Measurements from ENCODE around the gene CYCS.

CYCS gene

GRCh38 chr7:25125137-25125946 lies at the start of gene CYCS:
Gene CYCS, minus strand, starts transcription at chr7:25125260. Its CDS starts 1,141 bp downstream, at chr7:25124119.
- peak; percentile 100 for DNase-seq (ENCODE audit: low spot score)

DNA sequence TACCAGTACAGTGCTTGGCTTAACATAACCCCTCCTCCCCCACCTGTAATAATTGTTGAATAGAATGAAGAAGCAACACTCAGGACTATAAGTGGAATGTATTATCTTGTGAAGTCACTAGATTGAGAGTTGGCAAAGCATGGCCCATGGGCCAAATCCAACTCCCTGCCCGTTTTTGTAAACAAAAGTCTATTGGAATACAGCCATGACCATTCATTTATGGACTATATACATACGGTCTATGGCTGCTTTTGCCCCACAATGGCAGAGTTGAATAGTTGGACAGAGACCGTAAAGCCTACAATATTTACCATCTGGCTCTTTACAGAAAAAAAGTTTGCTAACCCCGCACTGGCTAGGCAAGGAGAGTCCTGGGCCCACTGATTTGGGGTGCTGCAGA lies 48.1 kb upstream of the CYCS start:
- no peak for DNase-seq (ENCODE audit: low spot score)

DNA sequence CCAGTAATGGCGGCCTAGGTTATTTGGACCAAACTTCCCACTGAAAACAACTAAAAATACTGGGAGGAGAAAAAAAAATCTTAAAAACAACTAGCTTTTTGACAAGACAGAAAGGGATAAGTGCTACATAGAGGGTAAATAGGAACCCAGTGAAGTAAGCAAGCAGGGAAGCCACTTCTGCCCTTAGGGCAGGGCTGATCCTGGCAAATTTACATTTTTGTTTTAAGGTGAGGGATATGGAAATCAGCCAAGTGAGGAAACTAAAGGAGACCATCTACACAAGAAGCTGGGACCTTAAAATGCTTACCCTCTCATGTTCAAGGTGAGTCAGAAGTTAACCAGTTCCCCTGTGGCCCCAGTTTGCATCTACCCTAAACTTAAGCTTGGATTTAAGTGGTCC lies 46.5 kb upstream of the CYCS start:
- no peak for DNase-seq (ENCODE audit: low spot score)

DNA sequence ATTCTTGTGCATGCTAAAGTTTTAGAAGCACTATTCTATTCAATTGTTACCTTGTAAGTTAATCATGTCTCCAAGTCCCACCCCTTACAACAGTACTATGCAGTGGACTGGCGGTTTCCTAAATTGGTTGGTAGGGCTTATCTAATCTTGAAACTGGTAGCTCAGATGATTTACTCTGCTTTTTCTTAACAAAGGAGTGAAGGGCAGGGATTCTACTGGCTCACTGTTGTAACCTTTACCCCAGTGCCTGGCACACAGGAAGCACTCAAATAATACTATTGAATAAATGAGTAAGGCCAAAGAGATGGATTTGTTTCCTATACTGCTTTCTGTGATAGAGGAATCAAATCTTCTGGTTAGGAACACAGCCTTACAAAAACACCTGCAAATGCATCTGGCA lies 46.0 kb upstream of the CYCS start:
- no peak for DNase-seq (ENCODE audit: low spot score)

- DNase-seq (ENCODE audit: low spot score), result no peak
Observed at GRCh38 chr7:25169683-25170082, 44.6 kb upstream of the CYCS start.

- no peak for DNase-seq (ENCODE audit: low spot score)
Observed at GRCh38 chr7:25168145-25168544, 43.1 kb upstream of the CYCS start.

DNA sequence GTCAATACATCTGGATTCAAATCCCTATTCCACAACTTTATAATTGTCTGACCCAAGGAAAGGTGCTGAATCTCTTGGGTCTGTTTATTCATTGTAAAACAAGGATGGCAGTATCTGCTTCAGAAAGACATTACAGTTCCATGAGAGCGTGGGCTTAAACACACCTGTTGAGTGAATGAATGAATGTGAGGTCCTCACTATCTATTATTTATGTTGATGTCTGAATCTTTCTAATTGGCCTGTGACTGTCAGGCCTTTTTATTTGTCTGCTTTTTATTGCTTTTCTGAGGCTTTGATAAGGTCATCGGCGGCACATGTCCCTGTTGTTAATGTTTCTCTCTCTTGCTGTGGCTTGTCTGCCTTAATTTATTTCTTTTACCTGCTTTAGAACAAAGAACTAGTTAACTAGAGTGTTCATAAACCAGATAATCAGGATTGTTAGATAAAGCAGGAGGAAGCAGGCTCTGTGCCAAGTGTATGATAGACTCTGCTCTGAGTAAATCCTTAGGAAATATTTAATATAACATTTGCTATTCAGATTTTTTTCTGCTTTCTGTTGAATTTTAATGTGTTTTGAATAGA lies 42.3 kb upstream of the CYCS start:
- no peak for DNase-seq (ENCODE audit: low spot score)

- DNase-seq (ENCODE audit: low spot score), result peak; percentile 83
Observed at GRCh38 chr7:25159983-25160596, 35.0 kb upstream of the CYCS start.

DNA sequence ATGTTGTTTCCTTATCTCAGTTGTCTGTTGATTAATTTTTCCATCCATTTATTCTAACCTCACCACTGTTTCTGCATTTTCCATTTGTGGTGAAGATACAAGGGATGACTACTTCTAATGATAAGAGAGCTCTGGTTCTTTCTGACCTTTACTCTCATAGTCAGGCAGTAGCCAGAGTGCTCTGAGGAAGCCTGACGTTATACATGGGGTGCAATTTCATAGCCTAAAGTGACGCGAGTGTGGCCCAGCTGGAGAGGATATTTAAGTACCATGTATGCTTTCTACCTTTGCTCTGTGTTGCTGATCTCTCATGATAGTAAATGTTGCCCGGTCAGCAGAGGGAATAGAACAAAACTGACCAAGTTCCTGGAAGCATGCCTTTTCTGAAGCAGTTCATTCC lies 33.9 kb upstream of the CYCS start:
- no peak for DNase-seq (ENCODE audit: low spot score)

DNA sequence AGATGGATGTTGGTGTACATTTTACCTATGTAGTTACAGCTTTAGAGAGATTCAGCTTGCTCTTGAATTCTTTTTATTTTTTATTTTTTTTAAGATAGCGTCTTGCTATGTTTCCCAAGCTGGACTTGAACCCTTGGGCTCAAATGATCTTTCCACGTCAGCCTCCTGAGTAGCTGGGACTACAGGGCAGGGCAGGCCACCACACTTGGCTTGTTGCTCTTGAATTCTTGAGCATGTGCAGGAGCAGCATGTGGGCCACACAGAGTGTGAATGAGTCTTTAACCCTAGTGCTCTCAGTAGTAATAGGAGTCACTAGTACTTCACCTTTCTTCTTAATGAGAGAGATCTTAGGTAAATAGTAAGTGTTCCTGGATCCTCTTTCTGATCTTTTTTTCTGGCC lies 26.7 kb upstream of the CYCS start:
- DNase-seq (ENCODE audit: low spot score), result no peak

DNA sequence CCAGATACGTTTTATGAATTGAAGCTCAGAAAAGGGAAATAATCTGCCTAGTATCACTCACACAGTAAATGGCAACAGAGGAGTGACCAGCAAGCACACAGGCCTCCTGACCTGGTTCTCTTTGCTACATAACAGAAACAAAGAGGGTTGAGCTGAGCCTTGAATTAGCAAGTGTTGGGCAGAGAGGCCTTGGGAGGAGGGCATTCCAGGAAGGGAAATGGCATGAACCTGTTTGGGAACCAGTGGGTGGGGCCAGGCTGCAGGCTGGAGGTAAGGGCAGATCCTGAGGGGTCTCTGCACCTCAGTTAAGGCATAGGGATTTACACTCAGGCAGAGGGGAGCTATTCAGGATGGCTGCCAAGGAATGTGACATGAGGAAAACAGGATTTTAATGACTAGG lies 24.8 kb upstream of the CYCS start:
- no peak for DNase-seq (ENCODE audit: low spot score)

DNA sequence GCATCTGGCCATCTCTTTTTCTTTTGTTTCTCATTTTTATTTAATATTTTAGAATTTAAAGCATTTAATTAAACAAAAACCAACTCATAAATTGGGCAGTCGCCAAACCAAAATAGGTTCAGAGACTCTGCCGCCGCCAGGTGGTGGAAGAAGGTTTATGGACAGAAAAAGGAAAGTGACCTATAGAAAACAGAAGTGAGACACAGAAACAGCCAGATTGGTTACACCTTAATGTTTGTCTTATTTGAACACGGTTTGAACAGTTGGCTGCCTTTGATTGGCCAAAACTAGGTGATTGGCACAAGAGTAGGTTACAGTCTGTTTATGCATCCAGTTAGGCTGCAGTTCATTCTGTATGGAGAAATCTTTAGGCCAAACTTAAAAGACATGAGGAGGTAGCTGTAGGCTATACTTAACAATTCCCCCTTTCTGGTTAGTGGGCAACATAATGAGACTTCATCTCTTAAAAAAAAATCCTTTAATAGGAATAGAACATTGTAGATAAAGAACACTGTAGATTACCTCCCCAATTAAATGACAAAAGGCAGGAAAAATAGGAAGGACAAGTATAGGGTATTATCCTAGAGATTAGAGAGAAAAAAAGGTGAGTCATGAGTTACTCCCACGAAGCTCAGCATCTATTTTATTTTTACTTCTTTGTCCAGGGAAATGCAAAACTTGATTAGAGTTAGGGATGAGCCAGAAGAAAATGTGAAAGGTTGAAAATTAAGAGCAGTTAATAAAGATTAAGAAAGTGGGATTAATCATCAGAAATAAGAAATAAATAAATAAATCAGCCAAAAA lies 23.9 kb upstream of the CYCS start:
- peak; percentile 34 for DNase-seq (ENCODE audit: low spot score)

DNA sequence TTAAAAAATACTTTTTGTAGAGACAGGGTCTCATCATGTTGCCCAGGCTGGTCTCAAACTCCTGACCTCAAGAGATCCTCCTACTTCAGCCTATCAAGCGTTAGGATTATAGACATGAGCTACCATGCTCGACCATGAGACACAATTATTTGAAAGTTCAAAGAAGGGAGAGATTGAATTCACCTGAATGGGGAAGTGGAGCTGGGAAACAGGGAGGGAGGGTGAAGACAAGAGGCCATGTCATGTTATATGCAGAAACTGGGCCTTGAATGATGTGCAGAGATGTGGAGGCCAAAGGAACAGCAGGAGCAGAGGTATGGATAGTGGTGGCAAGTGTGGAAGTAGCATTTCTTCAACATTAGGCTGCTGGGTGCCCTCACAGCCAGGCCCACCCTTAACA lies 18.7 kb upstream of the CYCS start:
- DNase-seq (ENCODE audit: low spot score), result no peak

- no peak for DNase-seq (ENCODE audit: low spot score)
Observed at GRCh38 chr7:25139536-25139935, 14.5 kb upstream of the CYCS start.

DNA sequence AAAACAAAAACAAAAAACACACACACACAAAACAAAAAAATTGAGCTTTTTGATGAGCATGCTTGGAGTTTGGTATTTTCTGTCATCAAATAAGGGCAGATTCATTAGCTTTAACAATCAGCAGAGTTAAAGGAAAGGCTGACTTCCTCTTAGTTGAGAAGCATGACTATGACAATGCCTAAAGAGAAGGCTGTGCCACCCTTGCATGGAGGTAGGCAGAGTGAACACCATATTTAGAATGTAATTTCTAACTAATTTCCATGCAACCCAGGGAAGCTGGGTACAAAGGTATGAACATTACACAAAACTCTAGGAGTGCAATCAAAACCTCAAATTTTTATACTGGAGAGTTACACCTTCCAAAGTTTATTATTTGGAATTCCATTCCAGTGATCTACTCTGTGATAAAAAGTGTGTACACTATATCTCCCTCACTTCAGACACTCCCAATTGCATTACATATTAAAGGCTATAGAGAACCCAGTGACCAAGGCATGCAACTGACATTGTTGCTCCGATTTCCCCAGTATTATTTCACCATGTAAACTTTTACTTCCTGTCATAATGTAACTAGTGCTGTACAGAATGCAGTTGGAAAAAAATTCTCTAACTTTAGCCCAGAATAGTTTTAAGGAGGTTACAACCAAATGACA lies 9.4 kb upstream of the CYCS start:
- no peak for DNase-seq (ENCODE audit: low spot score)

GRCh38 chr7:25132430-25132829 lies 7.4 kb upstream of the CYCS start:
- no peak for DNase-seq (ENCODE audit: low spot score)

DNA sequence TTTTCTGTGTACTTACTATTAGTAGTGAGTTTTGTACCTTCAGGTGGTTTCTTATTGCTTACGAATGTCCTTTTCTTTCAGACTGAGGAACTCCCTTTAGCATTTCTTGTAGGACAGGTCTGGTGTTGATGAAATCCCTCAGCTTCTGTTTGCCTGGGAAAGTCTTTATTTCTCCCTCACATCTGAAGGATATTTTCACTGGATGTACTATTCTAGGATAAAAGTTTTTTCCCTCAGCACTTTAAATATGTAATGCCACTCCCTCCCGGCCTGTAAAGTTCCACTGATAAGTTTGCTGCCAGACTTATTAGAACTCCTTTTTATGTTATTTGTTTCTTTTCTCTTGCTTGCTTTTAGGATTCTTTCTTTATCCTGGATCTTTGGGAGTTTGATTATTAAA lies 1.7 kb upstream of the CYCS start:
- DNase-seq (ENCODE audit: low spot score), result no peak

DNA sequence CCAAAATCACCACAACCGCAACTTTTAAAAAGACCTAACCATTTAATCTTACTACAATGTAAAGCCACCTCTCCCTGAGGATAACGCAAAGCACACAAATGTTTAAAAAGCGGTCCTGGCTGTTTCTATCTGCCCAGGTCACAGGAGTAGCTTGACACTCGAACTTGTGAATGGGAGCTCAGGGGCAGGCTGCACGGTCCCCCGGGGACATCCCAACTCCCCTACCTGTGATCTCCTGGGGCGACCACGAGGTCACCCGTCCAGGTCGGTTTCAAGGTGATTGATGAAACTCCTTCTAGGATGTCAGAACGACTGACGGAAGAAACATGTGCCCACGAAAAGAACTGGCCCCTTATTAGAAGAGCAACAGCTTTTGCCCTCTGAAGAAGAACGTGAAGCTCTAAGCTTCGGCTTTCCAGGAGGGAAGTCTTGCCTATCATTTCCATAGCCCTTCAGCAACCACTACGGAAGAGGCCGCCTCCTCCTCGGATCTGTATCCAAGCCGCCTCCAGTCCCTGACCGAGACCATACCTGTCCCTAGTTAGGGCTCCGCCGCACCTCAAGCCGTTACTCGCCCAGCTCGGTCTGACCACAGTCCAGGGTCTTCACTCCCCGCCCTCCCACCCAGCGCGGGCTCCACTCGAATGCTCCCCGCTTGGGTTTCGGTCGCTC lies 459 bp downstream of the CYCS start:
- DNase-seq (ENCODE audit: low spot score), result no peak

GRCh38 chr7:25122373-25122772 lies 2.7 kb downstream of the CYCS start:
- DNase-seq (ENCODE audit: low spot score), result no peak

DNA sequence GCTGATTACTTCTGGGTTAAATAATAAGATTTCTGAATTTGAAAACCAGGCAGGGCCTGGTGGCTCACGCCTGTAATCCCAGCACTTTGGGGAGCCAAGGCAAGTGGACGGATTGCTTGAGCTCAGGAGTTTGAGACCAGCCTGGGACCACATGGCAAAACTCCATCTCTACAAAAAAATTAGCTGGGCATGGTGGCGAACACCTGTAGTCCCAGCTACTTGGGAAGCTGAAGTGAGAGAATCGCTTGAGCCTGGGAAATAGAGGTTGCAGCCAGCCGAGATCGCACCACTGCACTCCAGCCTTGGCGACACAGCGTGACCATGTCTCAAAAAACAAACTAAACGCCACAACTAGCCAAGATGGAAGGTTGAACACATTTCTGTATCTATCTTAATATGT lies 3.5 kb downstream of the CYCS start:
- DNase-seq (ENCODE audit: low spot score), result no peak

DNA sequence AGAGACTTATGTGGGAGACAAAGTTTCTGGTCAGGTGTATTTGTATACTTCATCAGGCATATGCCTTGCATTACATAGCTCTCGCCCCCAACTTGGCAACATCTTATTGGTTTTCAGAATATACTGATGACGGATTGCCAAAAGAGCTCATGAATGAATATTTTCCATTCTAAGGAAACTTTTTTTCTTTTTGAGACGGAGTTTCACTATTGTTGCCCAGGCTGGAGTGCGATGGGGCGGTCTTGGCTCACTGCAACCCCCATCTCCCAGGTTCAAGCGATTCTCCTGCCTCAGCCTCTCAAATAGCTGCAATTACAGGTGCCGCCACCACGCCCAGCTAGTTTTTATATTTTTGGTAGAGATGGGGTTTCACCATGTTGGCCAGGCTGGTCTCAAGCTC lies 6.0 kb downstream of the CYCS start:
- DNase-seq (ENCODE audit: low spot score), result no peak

Data from NAMALWA (cell line).